ENCODE data around the gene CXCR5.

The CXCR5 gene

DNA sequence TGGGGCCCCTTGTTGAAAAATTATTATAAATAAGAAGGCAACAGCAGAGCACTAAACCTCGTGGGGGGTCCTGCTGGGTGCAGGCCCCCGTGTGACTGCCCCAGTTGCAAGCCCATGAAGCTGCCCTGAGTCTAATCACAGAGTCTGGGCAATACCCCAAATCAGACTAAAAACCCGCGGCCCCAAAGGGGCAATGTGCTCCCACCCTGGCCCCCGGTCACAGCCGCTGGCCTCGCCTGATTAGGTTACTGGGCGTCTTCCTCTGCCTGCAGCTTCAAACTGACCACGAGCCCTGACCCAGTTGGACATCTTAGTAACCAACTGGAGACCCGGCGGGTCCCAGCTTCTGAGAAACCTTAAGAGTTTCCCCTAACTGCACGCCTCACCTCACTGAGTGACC, 1.6 kb downstream of the CXCR5 start:
- TF ChIP-seq, protein P1, sequence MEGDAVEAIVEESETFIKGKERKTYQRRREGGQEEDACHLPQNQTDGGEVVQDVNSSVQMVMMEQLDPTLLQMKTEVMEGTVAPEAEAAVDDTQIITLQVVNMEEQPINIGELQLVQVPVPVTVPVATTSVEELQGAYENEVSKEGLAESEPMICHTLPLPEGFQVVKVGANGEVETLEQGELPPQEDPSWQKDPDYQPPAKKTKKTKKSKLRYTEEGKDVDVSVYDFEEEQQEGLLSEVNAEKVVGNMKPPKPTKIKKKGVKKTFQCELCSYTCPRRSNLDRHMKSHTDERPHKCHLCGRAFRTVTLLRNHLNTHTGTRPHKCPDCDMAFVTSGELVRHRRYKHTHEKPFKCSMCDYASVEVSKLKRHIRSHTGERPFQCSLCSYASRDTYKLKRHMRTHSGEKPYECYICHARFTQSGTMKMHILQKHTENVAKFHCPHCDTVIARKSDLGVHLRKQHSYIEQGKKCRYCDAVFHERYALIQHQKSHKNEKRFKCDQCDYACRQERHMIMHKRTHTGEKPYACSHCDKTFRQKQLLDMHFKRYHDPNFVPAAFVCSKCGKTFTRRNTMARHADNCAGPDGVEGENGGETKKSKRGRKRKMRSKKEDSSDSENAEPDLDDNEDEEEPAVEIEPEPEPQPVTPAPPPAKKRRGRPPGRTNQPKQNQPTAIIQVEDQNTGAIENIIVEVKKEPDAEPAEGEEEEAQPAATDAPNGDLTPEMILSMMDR (IDR thresholded peaks at IDR 0.05; ENCODE audit: low read depth, low read length, missing control alignments) = no peak
- no peak for DNase-seq (ENCODE audit: extremely low read depth, low read depth)
- H3K4me3 ChIP-seq (replicated peaks; ENCODE audit: low read depth, low read length) = no peak overlapping the region

DNA sequence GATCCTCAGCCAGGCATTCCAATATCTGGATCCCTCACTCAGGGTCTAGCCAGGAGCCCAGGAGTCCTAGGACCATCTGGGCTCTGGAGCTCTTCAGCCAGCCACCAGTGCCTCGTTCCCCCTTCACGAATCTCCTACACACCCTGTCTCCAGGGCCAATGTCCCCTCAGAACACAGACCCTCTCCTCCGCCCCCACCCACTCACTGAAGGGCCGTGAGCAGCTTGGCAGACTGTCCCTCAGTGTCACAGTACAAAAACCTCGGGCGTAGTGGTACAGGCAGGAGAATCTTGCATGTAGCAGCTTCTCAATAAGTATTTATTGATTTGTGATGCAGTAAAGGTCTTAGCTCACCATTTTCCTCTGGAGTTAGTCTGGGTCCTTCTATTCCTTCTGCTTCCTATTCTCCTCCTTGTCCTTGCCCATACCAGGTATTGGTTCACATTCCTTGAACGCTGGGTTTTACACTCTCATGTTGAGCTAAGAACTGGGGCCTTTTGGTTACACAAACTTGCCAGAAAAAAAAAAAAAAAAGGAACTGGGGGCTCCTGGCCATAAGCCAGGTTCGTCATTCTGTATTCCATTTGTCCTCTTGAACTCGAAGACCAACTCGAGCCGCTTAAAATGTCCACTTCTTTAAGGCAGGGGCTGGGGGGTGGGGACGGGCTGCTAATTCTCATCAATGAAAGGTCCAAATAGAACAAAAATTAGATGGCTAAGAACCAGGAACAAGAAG, 2.3 kb downstream of the CXCR5 start:
- no peak for DNase-seq (ENCODE audit: extremely low read depth, low read depth)
- H3K4me3 ChIP-seq (replicated peaks; ENCODE audit: low read depth, low read length) = no peak overlapping the region
- TF ChIP-seq, protein P1 (IDR thresholded peaks at IDR 0.05; ENCODE audit: low read depth, low read length, missing control alignments) = no peak

DNA sequence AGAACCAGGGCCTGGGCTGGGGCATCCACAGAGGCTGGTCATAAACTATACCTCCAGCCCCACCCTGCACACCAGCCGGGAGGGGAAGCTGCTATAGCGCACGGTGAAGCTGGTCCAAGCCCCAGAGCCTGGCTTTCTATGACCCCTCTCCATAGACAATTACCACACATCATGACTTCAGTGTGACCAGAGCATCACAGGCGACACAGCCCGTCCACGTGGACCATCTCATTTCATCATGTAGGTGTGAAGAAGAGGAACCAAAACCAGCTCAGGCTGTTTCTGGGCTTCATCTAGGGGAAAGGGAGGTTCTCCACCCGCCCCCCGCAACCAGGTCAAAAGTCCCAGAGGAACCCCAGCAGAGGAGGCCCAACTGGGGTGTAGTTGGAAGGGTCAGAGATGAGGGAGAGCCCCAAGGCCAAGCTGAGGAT, 3.0 kb downstream of the CXCR5 start:
- TF ChIP-seq, protein P1 (IDR thresholded peaks at IDR 0.05; ENCODE audit: low read depth, low read length, missing control alignments) = no peak
- no peak for DNase-seq (ENCODE audit: extremely low read depth, low read depth)
- H3K4me3 ChIP-seq (replicated peaks; ENCODE audit: low read depth, low read length) = no peak overlapping the region

DNA sequence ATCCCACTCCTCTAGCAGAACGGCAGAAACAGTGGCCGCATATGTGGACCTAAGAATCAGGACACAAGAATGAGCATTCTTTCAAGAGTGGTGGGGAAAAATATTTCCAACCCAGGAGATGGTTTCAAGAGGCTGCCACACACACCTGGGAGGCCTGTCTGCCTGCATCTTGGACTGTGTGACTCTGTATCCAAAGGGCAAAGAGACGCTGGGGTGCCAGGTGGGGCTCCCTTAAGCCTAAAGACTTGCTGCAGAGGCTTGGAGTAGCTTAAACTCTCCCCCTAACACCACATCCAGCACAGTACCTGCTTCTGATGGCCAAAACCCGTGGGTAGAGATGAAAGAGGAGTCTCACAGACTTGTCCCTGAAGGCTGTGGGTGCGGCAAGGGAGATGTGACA, 3.5 kb downstream of the CXCR5 start:
- TF ChIP-seq, protein P1 (IDR thresholded peaks at IDR 0.05; ENCODE audit: low read depth, low read length, missing control alignments) = no peak
- DNase-seq (ENCODE audit: extremely low read depth, low read depth) = no peak
- no peak overlapping the region for H3K4me3 ChIP-seq (replicated peaks; ENCODE audit: low read depth, low read length)

DNA sequence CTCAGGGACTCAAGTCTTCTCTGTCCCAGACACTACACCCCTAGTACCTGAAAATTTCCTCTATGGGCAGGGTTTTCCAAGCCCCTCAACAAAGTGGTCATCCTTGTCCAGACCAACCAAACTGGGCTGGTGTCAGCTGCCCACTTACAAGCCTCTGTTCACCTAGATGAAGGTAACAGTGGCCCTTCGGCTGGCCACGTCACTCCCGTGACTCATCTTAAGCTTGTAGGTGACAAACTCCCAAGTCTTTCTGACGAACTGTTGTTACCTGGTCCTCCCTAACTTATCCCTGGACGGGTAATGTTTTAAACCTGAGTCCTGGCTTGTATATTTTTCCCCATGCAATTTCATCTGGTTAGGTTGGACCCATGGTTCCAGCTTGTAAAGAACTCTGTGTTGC, 4.7 kb downstream of the CXCR5 start:
- H3K4me3 ChIP-seq (replicated peaks; ENCODE audit: low read depth, low read length) = no peak overlapping the region
- TF ChIP-seq, protein P1 (IDR thresholded peaks at IDR 0.05; ENCODE audit: low read depth, low read length, missing control alignments) = no peak

DNA sequence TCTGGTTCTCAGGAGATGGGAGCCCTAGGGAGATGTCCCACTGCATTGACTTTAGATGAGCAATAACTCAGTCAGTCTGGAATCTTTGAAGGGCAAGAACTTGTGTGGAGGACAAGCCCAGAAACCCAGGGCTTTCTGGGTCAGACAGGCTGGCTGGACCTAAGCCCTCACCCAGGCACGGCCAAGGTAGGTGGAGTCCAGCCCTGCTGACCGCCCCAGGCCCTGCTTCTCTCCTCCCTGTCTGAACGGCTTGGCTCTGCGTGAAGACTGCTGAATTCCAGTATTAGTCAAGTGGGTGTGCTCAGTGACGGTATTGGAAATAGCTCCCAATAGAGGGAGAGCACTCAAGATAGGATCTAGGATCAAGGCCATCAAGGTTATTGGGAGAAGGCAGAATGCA, 6.1 kb downstream of the CXCR5 start:
- H3K4me3 ChIP-seq (replicated peaks; ENCODE audit: low read depth, low read length) = no peak overlapping the region
- DNase-seq (ENCODE audit: extremely low read depth, low read depth) = no peak
- TF ChIP-seq, protein P1 (IDR thresholded peaks at IDR 0.05; ENCODE audit: low read depth, low read length, missing control alignments) = no peak

More for the DNA sequence above, 4.7 kb downstream of the CXCR5 start:
- DNase-seq (ENCODE audit: extremely low read depth, low read depth) = no peak

DNA sequence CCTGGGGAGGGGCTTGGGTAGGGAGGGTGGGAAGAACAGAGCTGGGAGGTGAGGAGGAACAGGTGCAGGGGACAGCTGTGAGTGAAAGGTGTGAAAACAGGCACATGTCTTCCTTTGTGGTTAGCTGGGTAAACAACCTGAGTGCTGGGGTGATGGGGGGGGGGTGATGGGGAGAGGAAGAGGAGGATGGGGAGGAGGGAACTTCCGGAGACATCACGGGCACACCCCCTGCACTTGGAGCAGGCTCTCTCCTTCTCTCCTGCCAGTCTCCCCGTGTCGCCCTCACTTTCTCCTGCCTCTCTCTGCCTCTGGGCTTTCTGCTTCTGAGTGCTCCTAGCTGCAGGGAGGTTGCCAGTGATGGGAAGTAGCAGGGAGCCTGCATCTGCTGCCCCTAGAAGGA, 8.8 kb downstream of the CXCR5 start:
- no peak for DNase-seq (ENCODE audit: extremely low read depth, low read depth)
- TF ChIP-seq, protein P1 (IDR thresholded peaks at IDR 0.05; ENCODE audit: low read depth, low read length, missing control alignments) = no peak

More for the DNA sequence above, 8.8 kb downstream of the CXCR5 start:
- no peak overlapping the region for H3K4me3 ChIP-seq (replicated peaks; ENCODE audit: low read depth, low read length)
